Measurements from ENCODE around the gene ZDHHC12.
A peak's percentile ranks its signal among the peaks of the same experiment; 100 is the strongest.

Gene ZDHHC12

GRCh38 chr9:128727640-128728248 lies 3.8 kb upstream of the ZDHHC12 start:
- H3K27ac Mint-ChIP-seq, result no peak overlapping the region
- peaks cover 17% of the 10 kb centered on the region for H3K4me1 Mint-ChIP-seq
- TF ChIP-seq, protein P1, sequence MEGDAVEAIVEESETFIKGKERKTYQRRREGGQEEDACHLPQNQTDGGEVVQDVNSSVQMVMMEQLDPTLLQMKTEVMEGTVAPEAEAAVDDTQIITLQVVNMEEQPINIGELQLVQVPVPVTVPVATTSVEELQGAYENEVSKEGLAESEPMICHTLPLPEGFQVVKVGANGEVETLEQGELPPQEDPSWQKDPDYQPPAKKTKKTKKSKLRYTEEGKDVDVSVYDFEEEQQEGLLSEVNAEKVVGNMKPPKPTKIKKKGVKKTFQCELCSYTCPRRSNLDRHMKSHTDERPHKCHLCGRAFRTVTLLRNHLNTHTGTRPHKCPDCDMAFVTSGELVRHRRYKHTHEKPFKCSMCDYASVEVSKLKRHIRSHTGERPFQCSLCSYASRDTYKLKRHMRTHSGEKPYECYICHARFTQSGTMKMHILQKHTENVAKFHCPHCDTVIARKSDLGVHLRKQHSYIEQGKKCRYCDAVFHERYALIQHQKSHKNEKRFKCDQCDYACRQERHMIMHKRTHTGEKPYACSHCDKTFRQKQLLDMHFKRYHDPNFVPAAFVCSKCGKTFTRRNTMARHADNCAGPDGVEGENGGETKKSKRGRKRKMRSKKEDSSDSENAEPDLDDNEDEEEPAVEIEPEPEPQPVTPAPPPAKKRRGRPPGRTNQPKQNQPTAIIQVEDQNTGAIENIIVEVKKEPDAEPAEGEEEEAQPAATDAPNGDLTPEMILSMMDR (IDR thresholded peaks at IDR 0.05; ENCODE audit: unreplicated experiment in 3 of 3), result no peak
- no peaks in the 10 kb centered on the region for H3K27me3 Mint-ChIP-seq (ENCODE audit: low read depth)
- peaks cover 3% of the 10 kb centered on the region for H3K36me3 Mint-ChIP-seq (ENCODE audit: low read depth)
- no peaks in the 10 kb centered on the region for H3K9me3 Mint-ChIP-seq
- no peak overlapping the region for H3K4me3 Mint-ChIP-seq

- Mint-ChIP-seq H3K4me1 (peaks cover 21% of the 10 kb centered on the region), H3K27ac (peak overlapping the region in 2 of 3 experiments; percentile 25 to 33), H3K4me3 (peak overlapping the region; percentile 79 to 87 (median 83)), H3K36me3 (ENCODE audit: low read depth) (no peaks in the 10 kb centered on the region), H3K27me3 (ENCODE audit: low read depth) (peaks cover 4% of the 10 kb centered on the region), H3K9me3 (no peaks in the 10 kb centered on the region)
- TF ChIP-seq, protein P1 (IDR thresholded peaks at IDR 0.05; ENCODE audit: unreplicated experiment in 3 of 3), result no peak
Observed at GRCh38 chr9:128724744-128725211, 851 bp upstream of the ZDHHC12 start.

DNA sequence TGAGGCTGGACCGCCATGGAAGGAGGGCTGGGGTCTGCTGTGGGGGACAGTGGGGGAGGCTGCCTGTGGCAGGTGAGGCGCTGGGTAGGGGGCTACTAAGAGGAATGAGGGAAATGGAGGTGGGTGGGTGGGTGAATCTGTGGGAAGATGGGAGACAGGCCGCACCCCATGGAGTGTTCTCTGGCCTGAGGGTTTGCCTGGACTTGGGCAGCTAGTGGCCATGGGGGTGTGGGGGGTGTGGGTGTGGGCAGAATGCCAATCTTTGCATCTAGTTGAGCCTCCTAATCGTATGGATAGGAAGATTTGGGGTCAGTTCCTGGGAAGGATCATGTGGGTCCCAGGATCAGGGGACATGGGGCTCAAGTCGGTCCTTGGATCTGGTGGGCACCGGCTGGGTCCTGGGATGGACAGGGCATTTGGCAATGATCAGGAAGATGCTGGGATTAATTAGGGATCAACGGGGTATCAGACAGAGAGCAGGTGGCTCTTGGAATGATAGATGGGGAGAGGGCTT lies 518 bp downstream of the ZDHHC12 start:
- TF ChIP-seq, protein P1 (IDR thresholded peaks at IDR 0.05; ENCODE audit: unreplicated experiment in 3 of 3), result no peak
- Mint-ChIP-seq H3K27ac (peak overlapping the region in 1 of 3 experiments; percentile 23), H3K36me3 (ENCODE audit: low read depth) (no peaks in the 10 kb centered on the region), H3K9me3 (no peaks in the 10 kb centered on the region), H3K4me1 (peaks cover 21% of the 10 kb centered on the region), H3K4me3 (peak overlapping the region; percentile 87 to 93 (median 90)), H3K27me3 (ENCODE audit: low read depth) (peaks cover 4% of the 10 kb centered on the region)

DNA sequence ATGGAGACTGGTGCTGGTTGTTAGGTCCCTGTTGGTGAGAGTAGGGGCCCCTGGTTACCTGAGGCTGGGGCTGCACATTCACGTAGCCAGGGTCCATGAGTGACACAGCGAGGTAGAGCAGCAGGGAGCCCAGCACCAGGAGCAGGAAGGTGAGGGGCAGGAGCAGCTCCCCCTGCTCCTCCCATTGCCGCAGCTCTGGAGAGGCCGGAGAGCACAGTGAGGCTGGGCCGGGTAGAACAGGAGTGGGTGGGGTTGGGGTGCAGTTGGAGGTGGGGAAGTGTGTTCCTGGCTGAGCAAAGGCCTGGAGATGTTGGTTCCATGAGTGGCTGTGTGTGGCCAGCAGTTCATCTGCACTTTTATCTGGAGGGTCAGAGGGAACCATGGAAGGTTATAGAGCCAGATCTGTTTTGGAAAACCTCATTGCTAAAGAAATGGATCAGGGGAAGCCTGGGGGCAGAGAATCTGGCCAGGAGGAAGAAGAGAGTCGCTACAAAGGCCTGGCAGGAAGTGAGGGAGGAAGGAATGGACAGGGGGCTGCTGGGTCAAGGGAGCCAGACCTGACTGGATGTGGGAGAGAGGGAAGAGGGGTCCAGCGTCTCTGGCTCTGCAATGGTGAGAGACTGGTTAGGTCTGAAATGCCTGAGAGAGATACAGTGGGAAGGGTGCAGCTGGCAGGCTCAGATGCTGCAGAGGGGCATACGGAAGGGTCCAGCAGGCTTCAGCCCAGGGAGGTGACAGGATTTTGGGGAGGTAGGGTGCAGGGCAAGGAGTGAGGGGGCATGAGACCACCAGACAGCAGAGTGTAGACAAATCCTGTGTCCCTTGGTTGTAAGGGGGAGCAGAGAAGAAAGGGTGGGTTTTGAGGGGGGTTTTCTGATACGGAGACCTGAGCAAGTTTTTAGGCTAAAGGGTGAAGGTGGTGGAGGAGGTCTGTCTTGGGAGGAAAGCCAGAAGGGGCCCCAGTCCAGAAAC lies 1.3 kb downstream of the ZDHHC12 start:
- Mint-ChIP-seq H3K27me3 (ENCODE audit: low read depth) (peaks cover 4% of the 10 kb centered on the region), H3K4me1 (peaks cover 21% of the 10 kb centered on the region), H3K36me3 (ENCODE audit: low read depth) (no peaks in the 10 kb centered on the region), H3K9me3 (no peaks in the 10 kb centered on the region), H3K27ac (peak overlapping the region; percentile 19 to 23 (median 23)), H3K4me3 (peak overlapping the region; percentile 79 to 93 (median 87))
- TF ChIP-seq, protein P1 (IDR thresholded peaks at IDR 0.05; ENCODE audit: unreplicated experiment in 3 of 3), result no peak

- H3K4me3 Mint-ChIP-seq, result peak overlapping the region in 1 of 3 experiments; percentile 29
- TF ChIP-seq, protein P1 (IDR thresholded peaks at IDR 0.05; ENCODE audit: unreplicated experiment in 3 of 3), result no peak
- no peaks in the 10 kb centered on the region for H3K9me3 Mint-ChIP-seq
- H3K36me3 Mint-ChIP-seq (ENCODE audit: low read depth), result no peaks in the 10 kb centered on the region
- peaks cover 4% of the 10 kb centered on the region for H3K27me3 Mint-ChIP-seq (ENCODE audit: low read depth)
- H3K27ac Mint-ChIP-seq, result no peak overlapping the region
- H3K4me1 Mint-ChIP-seq, result peaks cover 21% of the 10 kb centered on the region
Observed at GRCh38 chr9:128721487-128722010, 2.4 kb downstream of the ZDHHC12 start.
